GM23338 (cell line): ENCODE measurements around the gene TMEM52. TPM values are rescaled to one million over a fixed set of nuclear protein-coding genes. Genes with fewer than 3 reads are reported as not detected.

Experiments
- ATAC-seq: fragments of 200-7000 bp; cut with Tn5 transposase; 3 replicates; pipeline ENCODE4 v1.9.1; 2020
- DNase-seq: peaks from one replicate; pipeline ENCODE4 v3.0.0-alpha.2; 2015; ENCODE audit warnings: low spot score
- H2AFZ ChIP-seq: fragments of 200-600 bp; sonication (generic); 2 replicates; pipeline ENCODE4 v1.8.0; 2016; ENCODE audit warnings: antibody characterized with exemption, mild to moderate bottlenecking, moderate library complexity
- H3F3A ChIP-seq: fragments of 200-600 bp; sonication (generic); replicated peaks from 2 replicates; pipeline ENCODE4 v1.8.0; 2017; ENCODE audit warnings: antibody characterized with exemption, mixed run types, low read depth
- H3K27ac ChIP-seq: fragments of 200-600 bp; sonication (generic); 2 replicates; pipeline ENCODE4 v1.6.1; 2016; ENCODE audit warnings: low read depth
- H3K27me3 ChIP-seq: fragments of 200-600 bp; sonication (generic); 2 replicates; pipeline ENCODE4 v1.8.0; 2016; ENCODE audit warnings: mild to moderate bottlenecking, mixed run types, moderate library complexity; ENCODE audit not compliant: insufficient read depth
- H3K36me3 ChIP-seq: fragments of 200-600 bp; sonication (generic); 2 replicates; pipeline ENCODE4 v1.8.0; 2016; ENCODE audit warnings: mild to moderate bottlenecking; ENCODE audit not compliant: insufficient read depth
- H3K4me1 ChIP-seq: fragments of 200-600 bp; sonication (generic); 2 replicates; pipeline ENCODE4 v1.8.0; 2016; ENCODE audit warnings: mild to moderate bottlenecking, moderate library complexity; ENCODE audit not compliant: insufficient read depth
- H3K4me2 ChIP-seq: fragments of 200-600 bp; sonication (generic); 2 replicates; pipeline ENCODE4 v1.7.1; 2017; ENCODE audit warnings: mixed run types
- H3K4me3 ChIP-seq: fragments of 200-600 bp; sonication (generic); 2 replicates; pipeline ENCODE4 v1.6.1; 2016; ENCODE audit warnings: mixed run types
- H3K79me2 ChIP-seq: fragments of 200-600 bp; sonication (generic); replicated peaks from 2 replicates; pipeline ENCODE4 v1.8.0; 2017; ENCODE audit warnings: mild to moderate bottlenecking; ENCODE audit not compliant: insufficient read depth
- H3K9me2 ChIP-seq: fragments of 200-600 bp; sonication (generic); 2 replicates; pipeline ENCODE4 v1.8.0; 2017; ENCODE audit not compliant: insufficient read depth
- H4K20me1 ChIP-seq: fragments of 200-600 bp; sonication (generic); replicated peaks from 2 replicates; pipeline ENCODE4 v1.8.0; 2017; ENCODE audit warnings: mild to moderate bottlenecking; ENCODE audit not compliant: insufficient read depth
- H3K27ac Mint-ChIP-seq: 2 replicates; pipeline ENCODE4 v1.8.0; 2020; ENCODE audit warnings: inconsistent platforms, mild to moderate bottlenecking, moderate library complexity, mixed read lengths
- H3K27me3 Mint-ChIP-seq: 3 replicates; pipeline ENCODE4 v1.8.0; 2022; ENCODE audit warnings: low read depth, mild to moderate bottlenecking, moderate library complexity, mixed read lengths, inconsistent platforms; ENCODE audit not compliant: insufficient read depth, poor library complexity
- H3K36me3 Mint-ChIP-seq: 3 replicates; pipeline ENCODE4 v1.8.0; 2021; ENCODE audit warnings: low read depth, mild to moderate bottlenecking, inconsistent platforms, moderate library complexity, mixed read lengths
- H3K4me1 Mint-ChIP-seq: 3 replicates; pipeline ENCODE4 v1.8.0; 2020; ENCODE audit warnings: mild to moderate bottlenecking, inconsistent platforms, mixed read lengths
- H3K4me3 Mint-ChIP-seq: 3 replicates; pipeline ENCODE4 v1.8.0; 2021; ENCODE audit warnings: moderate library complexity, mild to moderate bottlenecking, inconsistent platforms, mixed read lengths
- H3K9me3 Mint-ChIP-seq: 3 replicates; pipeline ENCODE4 v1.8.0; 2020; ENCODE audit warnings: moderate library complexity, mild to moderate bottlenecking, inconsistent platforms, mixed read lengths
- CREB1 ChIP-seq: fragments of 250-450 bp; sonication (Bioruptor Pico); IDR thresholded peaks from 2 replicates; pipeline ENCODE4 v1.5.0; 2020; ENCODE audit warnings: low read depth, mild to moderate bottlenecking, moderate library complexity
- EZH2phosphoT487 ChIP-seq: fragments of 200-600 bp; sonication (generic); IDR thresholded peaks from one replicate; pipeline ENCODE4 v1.8.1; 2018; ENCODE audit warnings: antibody characterized with exemption; ENCODE audit not compliant: unreplicated experiment
- JUNB ChIP-seq: IDR thresholded peaks from one replicate; pipeline ENCODE4 v1.6.1; 2016; ENCODE audit warnings: antibody characterized with exemption; ENCODE audit not compliant: unreplicated experiment
- NANOG ChIP-seq: IDR thresholded peaks from 2 replicates; pipeline ENCODE4 v1.6.1; 2016; ENCODE audit warnings: antibody characterized with exemption, borderline replicate concordance
- STAT1 ChIP-seq: IDR thresholded peaks from one replicate; pipeline ENCODE4 v1.6.1; 2016; ENCODE audit warnings: antibody characterized with exemption; ENCODE audit not compliant: unreplicated experiment
- ZNF114 ChIP-seq: fragments of 250-450 bp; sonication (Bioruptor Pico); IDR thresholded peaks from 2 replicates; pipeline ENCODE4 v1.5.0; 2020; ENCODE audit warnings: mild to moderate bottlenecking, moderate library complexity
- ZNF331 ChIP-seq: fragments of 250-450 bp; sonication (Bioruptor Pico); IDR thresholded peaks from 2 replicates; pipeline ENCODE4 v1.5.0; 2020; ENCODE audit warnings: low read depth, mild to moderate bottlenecking, moderate library complexity
- polyA plus RNA-seq: library from polyadenylated mRNA; unstranded; fragments of >200 nt; fragmentation: Nextera tagmentation; extraction: Ambion mirVana; gene quantifications from 2 replicates; pipeline ENCODE4 v1.2.1, GENCODE V29; 2016
- total RNA-seq: library from RNA; depleted of rRNA; stranded (reverse); fragments of >200 nt; shearing (Covaris generic); gene quantifications from 2 replicates; pipeline ENCODE4 v1.2.3, GENCODE V29; 2014
- TF ChIP-seq, protein P1 (sequence below), 2 experiments: fragments of 200-600 bp in 1 of 2; sonication (generic) in 1 of 2; conservative IDR thresholded peaks; 2 replicates each; pipeline versions ENCODE4 v1.5.1 to v1.6.1; 2016 to 2017; ENCODE audit warnings: antibody characterized with exemption in 2 of 2, low read depth in 2 of 2, mild to moderate bottlenecking in 2 of 2, moderate library complexity in 1 of 2
- TF ChIP-seq, protein P2 (sequence below): fragments of 250-450 bp; sonication (Bioruptor Pico); IDR thresholded peaks from 2 replicates; pipeline ENCODE4 v1.5.0; 2020; ENCODE audit warnings: mild to moderate bottlenecking, moderate library complexity

TMEM52 gene
- total and polyA plus RNA-seq, 2 experiments from 2014 or later = 19.5 to 25.0 TPM

GRCh38 chr1:1908506-1908791 is 10.6 kb downstream of the TMEM52 start:
- DNase-seq (peak; percentile 55), ATAC-seq (peak; percentile 23)
- Mint-ChIP-seq H3K27me3 (peaks cover 10% of the 10 kb centered on the region), H3K9me3 (no peaks in the 10 kb centered on the region), H3K27ac (no peak overlapping the region), H3K4me1 (peaks cover 14% of the 10 kb centered on the region), H3K4me3 (peak overlapping the region; percentile 66), H3K36me3 (no peaks in the 10 kb centered on the region; the same call in 1 of the 3 replicates)
- Histone ChIP-seq H3K79me2 (no peaks in the 10 kb centered on the region), H3K36me3 (no peaks in the 10 kb centered on the region), H3K4me1 (peaks cover 5% of the 10 kb centered on the region; the same call in 1 of the 2 replicates), H2AFZ (0 out of 2 replicates have a peak overlapping the region, but pooled peaks have one; percentile 47), H4K20me1 (no peaks in the 10 kb centered on the region), H3F3A (0 out of 2 replicates have a peak, but pooled peaks cover 2% of the 10 kb centered on the region), H3K4me3 (peak overlapping the region; percentile 73), H3K27me3 (no peaks in the 10 kb centered on the region), H3K27ac (no peak overlapping the region), H3K9me2 (no peaks in the 10 kb centered on the region), H3K4me2 (peak overlapping the region; percentile 82)
- TF ChIP-seq EZH2phosphoT487 (no peak), JUNB (no peak), NANOG (no peak), ZNF331 (CRISPR knock-in tag) (no peak), ZNF114 (CRISPR knock-in tag) (no peak), STAT1 (no peak)
- TF ChIP-seq, protein P1, sequence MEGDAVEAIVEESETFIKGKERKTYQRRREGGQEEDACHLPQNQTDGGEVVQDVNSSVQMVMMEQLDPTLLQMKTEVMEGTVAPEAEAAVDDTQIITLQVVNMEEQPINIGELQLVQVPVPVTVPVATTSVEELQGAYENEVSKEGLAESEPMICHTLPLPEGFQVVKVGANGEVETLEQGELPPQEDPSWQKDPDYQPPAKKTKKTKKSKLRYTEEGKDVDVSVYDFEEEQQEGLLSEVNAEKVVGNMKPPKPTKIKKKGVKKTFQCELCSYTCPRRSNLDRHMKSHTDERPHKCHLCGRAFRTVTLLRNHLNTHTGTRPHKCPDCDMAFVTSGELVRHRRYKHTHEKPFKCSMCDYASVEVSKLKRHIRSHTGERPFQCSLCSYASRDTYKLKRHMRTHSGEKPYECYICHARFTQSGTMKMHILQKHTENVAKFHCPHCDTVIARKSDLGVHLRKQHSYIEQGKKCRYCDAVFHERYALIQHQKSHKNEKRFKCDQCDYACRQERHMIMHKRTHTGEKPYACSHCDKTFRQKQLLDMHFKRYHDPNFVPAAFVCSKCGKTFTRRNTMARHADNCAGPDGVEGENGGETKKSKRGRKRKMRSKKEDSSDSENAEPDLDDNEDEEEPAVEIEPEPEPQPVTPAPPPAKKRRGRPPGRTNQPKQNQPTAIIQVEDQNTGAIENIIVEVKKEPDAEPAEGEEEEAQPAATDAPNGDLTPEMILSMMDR (conservative IDR thresholded peaks at IDR 0.05; ENCODE audit: low read depth in 2 of 2) = no peak

GRCh38 chr1:1907098-1907736 is 11.9 kb downstream of the TMEM52 start:
- Histone ChIP-seq H3K4me1 (peaks cover 5% of the 10 kb centered on the region; the same call in 1 of the 2 replicates), H3K27ac (no peak overlapping the region), H3K27me3 (no peaks in the 10 kb centered on the region), H3K36me3 (no peaks in the 10 kb centered on the region), H3K4me3 (no peak overlapping the region), H3K79me2 (no peaks in the 10 kb centered on the region), H3F3A (0 out of 2 replicates have a peak, but pooled peaks cover 2% of the 10 kb centered on the region), H4K20me1 (no peaks in the 10 kb centered on the region), H2AFZ (no peak overlapping the region), H3K9me2 (no peaks in the 10 kb centered on the region), H3K4me2 (no peak overlapping the region)
- TF ChIP-seq, protein P2, sequence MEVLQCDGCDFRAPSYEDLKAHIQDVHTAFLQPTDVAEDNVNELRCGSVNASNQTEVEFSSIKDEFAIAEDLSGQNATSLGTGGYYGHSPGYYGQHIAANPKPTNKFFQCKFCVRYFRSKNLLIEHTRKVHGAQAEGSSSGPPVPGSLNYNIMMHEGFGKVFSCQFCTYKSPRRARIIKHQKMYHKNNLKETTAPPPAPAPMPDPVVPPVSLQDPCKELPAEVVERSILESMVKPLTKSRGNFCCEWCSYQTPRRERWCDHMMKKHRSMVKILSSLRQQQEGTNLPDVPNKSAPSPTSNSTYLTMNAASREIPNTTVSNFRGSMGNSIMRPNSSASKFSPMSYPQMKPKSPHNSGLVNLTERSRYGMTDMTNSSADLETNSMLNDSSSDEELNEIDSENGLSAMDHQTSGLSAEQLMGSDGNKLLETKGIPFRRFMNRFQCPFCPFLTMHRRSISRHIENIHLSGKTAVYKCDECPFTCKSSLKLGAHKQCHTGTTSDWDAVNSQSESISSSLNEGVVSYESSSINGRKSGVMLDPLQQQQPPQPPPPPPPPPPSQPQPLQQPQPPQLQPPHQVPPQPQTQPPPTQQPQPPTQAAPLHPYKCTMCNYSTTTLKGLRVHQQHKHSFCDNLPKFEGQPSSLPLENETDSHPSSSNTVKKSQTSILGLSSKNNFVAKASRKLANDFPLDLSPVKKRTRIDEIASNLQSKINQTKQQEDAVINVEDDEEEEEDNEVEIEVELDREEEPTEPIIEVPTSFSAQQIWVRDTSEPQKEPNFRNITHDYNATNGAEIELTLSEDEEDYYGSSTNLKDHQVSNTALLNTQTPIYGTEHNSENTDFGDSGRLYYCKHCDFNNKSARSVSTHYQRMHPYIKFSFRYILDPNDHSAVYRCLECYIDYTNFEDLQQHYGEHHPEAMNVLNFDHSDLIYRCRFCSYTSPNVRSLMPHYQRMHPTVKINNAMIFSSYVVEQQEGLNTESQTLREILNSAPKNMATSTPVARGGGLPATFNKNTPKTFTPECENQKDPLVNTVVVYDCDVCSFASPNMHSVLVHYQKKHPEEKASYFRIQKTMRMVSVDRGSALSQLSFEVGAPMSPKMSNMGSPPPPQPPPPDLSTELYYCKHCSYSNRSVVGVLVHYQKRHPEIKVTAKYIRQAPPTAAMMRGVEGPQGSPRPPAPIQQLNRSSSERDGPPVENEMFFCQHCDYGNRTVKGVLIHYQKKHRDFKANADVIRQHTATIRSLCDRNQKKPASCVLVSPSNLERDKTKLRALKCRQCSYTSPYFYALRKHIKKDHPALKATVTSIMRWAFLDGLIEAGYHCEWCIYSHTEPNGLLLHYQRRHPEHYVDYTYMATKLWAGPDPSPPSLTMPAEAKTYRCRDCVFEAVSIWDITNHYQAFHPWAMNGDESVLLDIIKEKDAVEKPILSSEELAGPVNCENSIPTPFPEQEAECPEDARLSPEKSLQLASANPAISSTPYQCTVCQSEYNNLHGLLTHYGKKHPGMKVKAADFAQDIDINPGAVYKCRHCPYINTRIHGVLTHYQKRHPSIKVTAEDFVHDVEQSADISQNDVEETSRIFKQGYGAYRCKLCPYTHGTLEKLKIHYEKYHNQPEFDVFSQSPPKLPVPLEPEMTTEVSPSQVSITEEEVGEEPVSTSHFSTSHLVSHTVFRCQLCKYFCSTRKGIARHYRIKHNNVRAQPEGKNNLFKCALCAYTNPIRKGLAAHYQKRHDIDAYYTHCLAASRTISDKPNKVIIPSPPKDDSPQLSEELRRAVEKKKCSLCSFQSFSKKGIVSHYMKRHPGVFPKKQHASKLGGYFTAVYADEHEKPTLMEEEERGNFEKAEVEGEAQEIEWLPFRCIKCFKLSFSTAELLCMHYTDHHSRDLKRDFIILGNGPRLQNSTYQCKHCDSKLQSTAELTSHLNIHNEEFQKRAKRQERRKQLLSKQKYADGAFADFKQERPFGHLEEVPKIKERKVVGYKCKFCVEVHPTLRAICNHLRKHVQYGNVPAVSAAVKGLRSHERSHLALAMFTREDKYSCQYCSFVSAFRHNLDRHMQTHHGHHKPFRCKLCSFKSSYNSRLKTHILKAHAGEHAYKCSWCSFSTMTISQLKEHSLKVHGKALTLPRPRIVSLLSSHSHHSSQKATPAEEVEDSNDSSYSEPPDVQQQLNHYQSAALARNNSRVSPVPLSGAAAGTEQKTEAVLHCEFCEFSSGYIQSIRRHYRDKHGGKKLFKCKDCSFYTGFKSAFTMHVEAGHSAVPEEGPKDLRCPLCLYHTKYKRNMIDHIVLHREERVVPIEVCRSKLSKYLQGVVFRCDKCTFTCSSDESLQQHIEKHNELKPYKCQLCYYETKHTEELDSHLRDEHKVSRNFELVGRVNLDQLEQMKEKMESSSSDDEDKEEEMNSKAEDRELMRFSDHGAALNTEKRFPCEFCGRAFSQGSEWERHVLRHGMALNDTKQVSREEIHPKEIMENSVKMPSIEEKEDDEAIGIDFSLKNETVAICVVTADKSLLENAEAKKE (CRISPR knock-in tag) = no peak
- TF ChIP-seq CREB1 = no peak
- Mint-ChIP-seq H3K4me3 (no peak overlapping the region), H3K36me3 (no peaks in the 10 kb centered on the region; the same call in 1 of the 3 replicates), H3K27ac (no peak overlapping the region), H3K9me3 (no peaks in the 10 kb centered on the region), H3K4me1 (peaks cover 14% of the 10 kb centered on the region), H3K27me3 (peaks cover 11% of the 10 kb centered on the region)
- no peak for DNase-seq
- no peak for ATAC-seq
